GM23338 (cell line): Measurements from ENCODE around the gene LRIT3. TPM values are rescaled to one million over a fixed set of nuclear protein-coding genes. Genes with fewer than 3 reads are reported as not detected.

Source experiments
- ATAC-seq: fragments of 200-7000 bp; cut with Tn5 transposase; 3 replicates; pipeline ENCODE4 v1.9.1; 2020
- DNase-seq: peaks from one replicate; pipeline ENCODE4 v3.0.0-alpha.2; 2015; ENCODE audit warnings: low spot score
- H2AFZ ChIP-seq: fragments of 200-600 bp; sonication (generic); 2 replicates; pipeline ENCODE4 v1.8.0; 2016; ENCODE audit warnings: antibody characterized with exemption, mild to moderate bottlenecking, moderate library complexity
- H3F3A ChIP-seq: fragments of 200-600 bp; sonication (generic); replicated peaks from 2 replicates; pipeline ENCODE4 v1.8.0; 2017; ENCODE audit warnings: antibody characterized with exemption, mixed run types, low read depth
- H3K27ac ChIP-seq: fragments of 200-600 bp; sonication (generic); 2 replicates; pipeline ENCODE4 v1.6.1; 2016; ENCODE audit warnings: low read depth
- H3K27me3 ChIP-seq: fragments of 200-600 bp; sonication (generic); 2 replicates; pipeline ENCODE4 v1.8.0; 2016; ENCODE audit warnings: mild to moderate bottlenecking, mixed run types, moderate library complexity; ENCODE audit not compliant: insufficient read depth
- H3K36me3 ChIP-seq: fragments of 200-600 bp; sonication (generic); 2 replicates; pipeline ENCODE4 v1.8.0; 2016; ENCODE audit warnings: mild to moderate bottlenecking; ENCODE audit not compliant: insufficient read depth
- H3K4me1 ChIP-seq: fragments of 200-600 bp; sonication (generic); 2 replicates; pipeline ENCODE4 v1.8.0; 2016; ENCODE audit warnings: mild to moderate bottlenecking, moderate library complexity; ENCODE audit not compliant: insufficient read depth
- H3K4me2 ChIP-seq: fragments of 200-600 bp; sonication (generic); 2 replicates; pipeline ENCODE4 v1.7.1; 2017; ENCODE audit warnings: mixed run types
- H3K4me3 ChIP-seq: fragments of 200-600 bp; sonication (generic); 2 replicates; pipeline ENCODE4 v1.6.1; 2016; ENCODE audit warnings: mixed run types
- H3K79me2 ChIP-seq: fragments of 200-600 bp; sonication (generic); replicated peaks from 2 replicates; pipeline ENCODE4 v1.8.0; 2017; ENCODE audit warnings: mild to moderate bottlenecking; ENCODE audit not compliant: insufficient read depth
- H3K9me2 ChIP-seq: fragments of 200-600 bp; sonication (generic); 2 replicates; pipeline ENCODE4 v1.8.0; 2017; ENCODE audit not compliant: insufficient read depth
- H4K20me1 ChIP-seq: fragments of 200-600 bp; sonication (generic); replicated peaks from 2 replicates; pipeline ENCODE4 v1.8.0; 2017; ENCODE audit warnings: mild to moderate bottlenecking; ENCODE audit not compliant: insufficient read depth
- H3K27ac Mint-ChIP-seq: 2 replicates; pipeline ENCODE4 v1.8.0; 2020; ENCODE audit warnings: inconsistent platforms, mild to moderate bottlenecking, moderate library complexity, mixed read lengths
- H3K27me3 Mint-ChIP-seq: 3 replicates; pipeline ENCODE4 v1.8.0; 2022; ENCODE audit warnings: low read depth, mild to moderate bottlenecking, moderate library complexity, mixed read lengths, inconsistent platforms; ENCODE audit not compliant: insufficient read depth, poor library complexity
- H3K36me3 Mint-ChIP-seq: 3 replicates; pipeline ENCODE4 v1.8.0; 2021; ENCODE audit warnings: low read depth, mild to moderate bottlenecking, inconsistent platforms, moderate library complexity, mixed read lengths
- H3K4me1 Mint-ChIP-seq: 3 replicates; pipeline ENCODE4 v1.8.0; 2020; ENCODE audit warnings: mild to moderate bottlenecking, inconsistent platforms, mixed read lengths
- H3K4me3 Mint-ChIP-seq: 3 replicates; pipeline ENCODE4 v1.8.0; 2021; ENCODE audit warnings: moderate library complexity, mild to moderate bottlenecking, inconsistent platforms, mixed read lengths
- H3K9me3 Mint-ChIP-seq: 3 replicates; pipeline ENCODE4 v1.8.0; 2020; ENCODE audit warnings: moderate library complexity, mild to moderate bottlenecking, inconsistent platforms, mixed read lengths
- CREB1 ChIP-seq: fragments of 250-450 bp; sonication (Bioruptor Pico); IDR thresholded peaks from 2 replicates; pipeline ENCODE4 v1.5.0; 2020; ENCODE audit warnings: low read depth, mild to moderate bottlenecking, moderate library complexity
- ETS1 ChIP-seq: IDR thresholded peaks from 2 replicates; pipeline ENCODE4 v1.6.1; 2016; ENCODE audit warnings: antibody characterized with exemption
- EZH2 ChIP-seq: fragments of 200-600 bp; sonication (generic); IDR thresholded peaks from one replicate; pipeline ENCODE4 v1.8.0; 2017; ENCODE audit warnings: antibody characterized with exemption, mild to moderate bottlenecking, low read depth; ENCODE audit not compliant: unreplicated experiment
- EZH2phosphoT487 ChIP-seq: fragments of 200-600 bp; sonication (generic); IDR thresholded peaks from one replicate; pipeline ENCODE4 v1.8.1; 2018; ENCODE audit warnings: antibody characterized with exemption; ENCODE audit not compliant: unreplicated experiment
- JUNB ChIP-seq: IDR thresholded peaks from one replicate; pipeline ENCODE4 v1.6.1; 2016; ENCODE audit warnings: antibody characterized with exemption; ENCODE audit not compliant: unreplicated experiment
- ZNF331 ChIP-seq: fragments of 250-450 bp; sonication (Bioruptor Pico); IDR thresholded peaks from 2 replicates; pipeline ENCODE4 v1.5.0; 2020; ENCODE audit warnings: low read depth, mild to moderate bottlenecking, moderate library complexity
- polyA plus RNA-seq: library from polyadenylated mRNA; unstranded; fragments of >200 nt; fragmentation: Nextera tagmentation; extraction: Ambion mirVana; gene quantifications from 2 replicates; pipeline ENCODE4 v1.2.1, GENCODE V29; 2016
- total RNA-seq: library from RNA; depleted of rRNA; stranded (reverse); fragments of >200 nt; shearing (Covaris generic); gene quantifications from 2 replicates; pipeline ENCODE4 v1.2.3, GENCODE V29; 2014
- TF ChIP-seq, protein P1 (sequence below): fragments of 250-450 bp; sonication (Bioruptor Pico); IDR thresholded peaks from 2 replicates; pipeline ENCODE4 v1.5.0; 2020; ENCODE audit warnings: mild to moderate bottlenecking, moderate library complexity

LRIT3 gene
- total and polyA plus RNA-seq, 2 experiments from 2014 or later, result 0.14 TPM; not detected in 1

- H3K4me3 ChIP-seq, result no peak overlapping the region
- peaks cover 38% of the 10 kb centered on the region for H3K4me1 Mint-ChIP-seq
- no peak overlapping the region for H3K4me3 Mint-ChIP-seq
Measured at GRCh38 chr4:109915385-109916026, 67.6 kb downstream of the LRIT3 start.

More at GRCh38 chr4:109915385-109916026, 67.6 kb downstream of the LRIT3 start:
- no peaks in the 10 kb centered on the region for H3K9me3 Mint-ChIP-seq
- no peaks in the 10 kb centered on the region for H3K36me3 Mint-ChIP-seq
- TF ChIP-seq EZH2phosphoT487 (no peak), CREB1 (CRISPR knock-in tag) (no peak), ETS1 (no peak), ZNF331 (CRISPR knock-in tag) (no peak), JUNB (no peak), EZH2 (no peak)
- TF ChIP-seq, protein P1, sequence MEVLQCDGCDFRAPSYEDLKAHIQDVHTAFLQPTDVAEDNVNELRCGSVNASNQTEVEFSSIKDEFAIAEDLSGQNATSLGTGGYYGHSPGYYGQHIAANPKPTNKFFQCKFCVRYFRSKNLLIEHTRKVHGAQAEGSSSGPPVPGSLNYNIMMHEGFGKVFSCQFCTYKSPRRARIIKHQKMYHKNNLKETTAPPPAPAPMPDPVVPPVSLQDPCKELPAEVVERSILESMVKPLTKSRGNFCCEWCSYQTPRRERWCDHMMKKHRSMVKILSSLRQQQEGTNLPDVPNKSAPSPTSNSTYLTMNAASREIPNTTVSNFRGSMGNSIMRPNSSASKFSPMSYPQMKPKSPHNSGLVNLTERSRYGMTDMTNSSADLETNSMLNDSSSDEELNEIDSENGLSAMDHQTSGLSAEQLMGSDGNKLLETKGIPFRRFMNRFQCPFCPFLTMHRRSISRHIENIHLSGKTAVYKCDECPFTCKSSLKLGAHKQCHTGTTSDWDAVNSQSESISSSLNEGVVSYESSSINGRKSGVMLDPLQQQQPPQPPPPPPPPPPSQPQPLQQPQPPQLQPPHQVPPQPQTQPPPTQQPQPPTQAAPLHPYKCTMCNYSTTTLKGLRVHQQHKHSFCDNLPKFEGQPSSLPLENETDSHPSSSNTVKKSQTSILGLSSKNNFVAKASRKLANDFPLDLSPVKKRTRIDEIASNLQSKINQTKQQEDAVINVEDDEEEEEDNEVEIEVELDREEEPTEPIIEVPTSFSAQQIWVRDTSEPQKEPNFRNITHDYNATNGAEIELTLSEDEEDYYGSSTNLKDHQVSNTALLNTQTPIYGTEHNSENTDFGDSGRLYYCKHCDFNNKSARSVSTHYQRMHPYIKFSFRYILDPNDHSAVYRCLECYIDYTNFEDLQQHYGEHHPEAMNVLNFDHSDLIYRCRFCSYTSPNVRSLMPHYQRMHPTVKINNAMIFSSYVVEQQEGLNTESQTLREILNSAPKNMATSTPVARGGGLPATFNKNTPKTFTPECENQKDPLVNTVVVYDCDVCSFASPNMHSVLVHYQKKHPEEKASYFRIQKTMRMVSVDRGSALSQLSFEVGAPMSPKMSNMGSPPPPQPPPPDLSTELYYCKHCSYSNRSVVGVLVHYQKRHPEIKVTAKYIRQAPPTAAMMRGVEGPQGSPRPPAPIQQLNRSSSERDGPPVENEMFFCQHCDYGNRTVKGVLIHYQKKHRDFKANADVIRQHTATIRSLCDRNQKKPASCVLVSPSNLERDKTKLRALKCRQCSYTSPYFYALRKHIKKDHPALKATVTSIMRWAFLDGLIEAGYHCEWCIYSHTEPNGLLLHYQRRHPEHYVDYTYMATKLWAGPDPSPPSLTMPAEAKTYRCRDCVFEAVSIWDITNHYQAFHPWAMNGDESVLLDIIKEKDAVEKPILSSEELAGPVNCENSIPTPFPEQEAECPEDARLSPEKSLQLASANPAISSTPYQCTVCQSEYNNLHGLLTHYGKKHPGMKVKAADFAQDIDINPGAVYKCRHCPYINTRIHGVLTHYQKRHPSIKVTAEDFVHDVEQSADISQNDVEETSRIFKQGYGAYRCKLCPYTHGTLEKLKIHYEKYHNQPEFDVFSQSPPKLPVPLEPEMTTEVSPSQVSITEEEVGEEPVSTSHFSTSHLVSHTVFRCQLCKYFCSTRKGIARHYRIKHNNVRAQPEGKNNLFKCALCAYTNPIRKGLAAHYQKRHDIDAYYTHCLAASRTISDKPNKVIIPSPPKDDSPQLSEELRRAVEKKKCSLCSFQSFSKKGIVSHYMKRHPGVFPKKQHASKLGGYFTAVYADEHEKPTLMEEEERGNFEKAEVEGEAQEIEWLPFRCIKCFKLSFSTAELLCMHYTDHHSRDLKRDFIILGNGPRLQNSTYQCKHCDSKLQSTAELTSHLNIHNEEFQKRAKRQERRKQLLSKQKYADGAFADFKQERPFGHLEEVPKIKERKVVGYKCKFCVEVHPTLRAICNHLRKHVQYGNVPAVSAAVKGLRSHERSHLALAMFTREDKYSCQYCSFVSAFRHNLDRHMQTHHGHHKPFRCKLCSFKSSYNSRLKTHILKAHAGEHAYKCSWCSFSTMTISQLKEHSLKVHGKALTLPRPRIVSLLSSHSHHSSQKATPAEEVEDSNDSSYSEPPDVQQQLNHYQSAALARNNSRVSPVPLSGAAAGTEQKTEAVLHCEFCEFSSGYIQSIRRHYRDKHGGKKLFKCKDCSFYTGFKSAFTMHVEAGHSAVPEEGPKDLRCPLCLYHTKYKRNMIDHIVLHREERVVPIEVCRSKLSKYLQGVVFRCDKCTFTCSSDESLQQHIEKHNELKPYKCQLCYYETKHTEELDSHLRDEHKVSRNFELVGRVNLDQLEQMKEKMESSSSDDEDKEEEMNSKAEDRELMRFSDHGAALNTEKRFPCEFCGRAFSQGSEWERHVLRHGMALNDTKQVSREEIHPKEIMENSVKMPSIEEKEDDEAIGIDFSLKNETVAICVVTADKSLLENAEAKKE (CRISPR knock-in tag), result no peak
- DNase-seq, result no peak
- Histone ChIP-seq H3K4me2 (no peak overlapping the region), H3F3A (no peaks in the 10 kb centered on the region), H3K4me1 (peaks cover 26% of the 10 kb centered on the region), H3K36me3 (no peaks in the 10 kb centered on the region), H2AFZ (no peak overlapping the region), H3K27me3 (no peaks in the 10 kb centered on the region), H3K9me2 (no peaks in the 10 kb centered on the region), H3K27ac (no peak overlapping the region), H4K20me1 (no peaks in the 10 kb centered on the region), H3K79me2 (no peaks in the 10 kb centered on the region)
- no peak for ATAC-seq
- H3K27ac Mint-ChIP-seq, result no peak overlapping the region
- peaks cover 2% of the 10 kb centered on the region for H3K27me3 Mint-ChIP-seq
